Activated CD8-positive, alpha-beta memory T cell treated with anti-CD3 and anti-CD28 coated beads, Interleukin-2, amount 50 U/mL, for 1 hour (primary cell): ENCODE data around the gene RLN2.
"Not testable (repeated sequence)": the region's sequence is repeated elsewhere in the genome, so short reads cannot be mapped to it uniquely, and the experiment has no call there.

Source experiments
- DNase-seq: peaks from one replicate; pipeline ENCODE4 v3.0.0-alpha.2; 2020; ENCODE audit errors: extremely low read depth

The RLN2 gene

GRCh38 chr9:5303840-5304795 lies at the start of gene RLN2:
Gene RLN2, minus strand, starts transcription at chr9:5304716. Its CDS starts 136 bp downstream, at chr9:5304580.
- DNase-seq, result not testable (repeated sequence)

- no peak for DNase-seq
Measured at GRCh38 chr9:5354184-5354583, 49.7 kb upstream of the RLN2 start.

- no peak for DNase-seq
Measured at GRCh38 chr9:5352637-5353248, 48.2 kb upstream of the RLN2 start.

- not testable (repeated sequence) for DNase-seq
Measured at GRCh38 chr9:5338992-5339981, 34.8 kb upstream of the RLN2 start, which contains the start of gene RLN1. Gene RLN1, minus strand, starts transcription at chr9:5339876. Its CDS starts 130 bp downstream, at chr9:5339746.

- DNase-seq, result no peak
Measured at GRCh38 chr9:5336688-5337087, 32.2 kb upstream of the RLN2 start.

GRCh38 chr9:5331276-5331675 lies 26.8 kb upstream of the RLN2 start:
- not testable (repeated sequence) for DNase-seq

- DNase-seq, result no peak
Measured at GRCh38 chr9:5326893-5327548, 22.5 kb upstream of the RLN2 start.

- DNase-seq, result no peak
Measured at GRCh38 chr9:5326187-5326586, 21.7 kb upstream of the RLN2 start.

- not testable (repeated sequence) for DNase-seq
Measured at GRCh38 chr9:5321601-5322000, 17.1 kb upstream of the RLN2 start.

- no peak for DNase-seq
Measured at GRCh38 chr9:5321058-5321457, 16.5 kb upstream of the RLN2 start.

GRCh38 chr9:5316406-5316805 lies 11.9 kb upstream of the RLN2 start:
- not testable (repeated sequence) for DNase-seq

- DNase-seq, result no peak
Measured at GRCh38 chr9:5315187-5315923, 10.8 kb upstream of the RLN2 start.

GRCh38 chr9:5310851-5311250 lies 6.3 kb upstream of the RLN2 start:
- DNase-seq, result no peak

GRCh38 chr9:5305741-5306140 lies 1.2 kb upstream of the RLN2 start:
- no peak for DNase-seq

- DNase-seq, result no peak
Measured at GRCh38 chr9:5301544-5301943, 3.0 kb downstream of the RLN2 start.

- no peak for DNase-seq
Measured at GRCh38 chr9:5292141-5292540, 12.4 kb downstream of the RLN2 start.

- DNase-seq, result no peak
Measured at GRCh38 chr9:5288591-5288990, 15.9 kb downstream of the RLN2 start.

GRCh38 chr9:5286262-5286661 lies 18.3 kb downstream of the RLN2 start:
- DNase-seq, result no peak

- DNase-seq, result no peak
Measured at GRCh38 chr9:5278486-5278885, 26.0 kb downstream of the RLN2 start.

- no peak for DNase-seq
Measured at GRCh38 chr9:5274770-5275169, 29.7 kb downstream of the RLN2 start.
